GM19324 (cell line): ENCODE data around the gene RAB5B.

Experiments used
- ATAC-seq: cut with Tn5 transposase; IDR thresholded peaks from one replicate; pipeline ENCODE4 v1.9.1; 2021; ENCODE audit warnings: mild to moderate bottlenecking, moderate library complexity; ENCODE audit not compliant: unreplicated experiment, low FRiP score

The RAB5B gene

GRCh38 chr12:56042843-56043242 is 69.0 kb downstream of the RAB5B start:
- no peak for ATAC-seq
